SK-N-SH treated with all-trans-retinoic acid at 6 μM for 48 hours (cell line): ENCODE data around the gene TTC29.

Source experiments
- ARNTL ChIP-seq: fragments of 450-650 bp; formaldehyde crosslinking; IDR thresholded peaks from 2 replicates; pipeline ENCODE4 v1.5.0; 2020; ENCODE audit warnings: low read depth, mild to moderate bottlenecking, moderate library complexity, borderline replicate concordance
- BACH2 ChIP-seq: fragments of 250-450 bp; sonication (Bioruptor Pico); IDR thresholded peaks from 2 replicates; pipeline ENCODE4 v1.9.0; 2021; ENCODE audit warnings: mild to moderate bottlenecking, borderline replicate concordance

DNA sequence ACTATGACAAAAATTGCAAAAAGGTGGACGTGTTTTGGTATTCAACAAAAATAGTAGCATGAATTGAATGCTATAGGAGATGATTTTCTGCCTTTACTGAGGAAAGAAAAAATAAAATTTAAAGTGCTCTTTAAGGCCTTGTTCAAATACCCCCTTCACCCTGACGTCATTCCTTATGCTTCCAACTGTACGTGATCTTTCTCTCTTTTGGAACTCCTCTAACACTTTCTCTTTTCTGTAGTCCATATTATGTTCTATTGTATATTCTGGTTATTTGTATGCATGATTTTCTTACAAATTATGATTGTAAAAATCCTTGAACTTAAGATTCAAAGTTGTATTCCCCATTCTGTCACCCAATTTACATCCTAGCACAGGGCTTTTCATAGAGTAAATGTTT is 206.5 kb downstream of the TTC29 start:
- TF ChIP-seq ARNTL (CRISPR knock-in tag) (no peak), BACH2 (CRISPR knock-in tag) (no peak)
